Suprapubic skin (tissue), 4 donors: Measurements from ENCODE around the gene UBALD1.

Experiments
- POLR2A ChIP-seq, 2 donors: fragments of 450-650 bp; IDR thresholded peaks; one replicate each; pipeline ENCODE4 v1.6.1; 2017; ENCODE audit warnings: antibody characterized with exemption in 2 of 2, mild to moderate bottlenecking in 2 of 2, moderate library complexity in 2 of 2
- POLR2AphosphoS5 ChIP-seq, 3 donors: sonication (generic); formaldehyde crosslinking; IDR thresholded peaks; one replicate each; pipeline ENCODE4 v1.6.1; 2017; ENCODE audit warnings: antibody characterized with exemption in 3 of 3
- TF ChIP-seq, protein P1 (sequence below), 2 donors: fragments of 200-600 bp in 1 of 2; fragments of 450-650 bp in 1 of 2; sonication (generic) in 1 of 2; IDR thresholded peaks; one replicate each; pipeline ENCODE4 v1.5.1; 2016 to 2019; ENCODE audit warnings: antibody characterized with exemption in 2 of 2, mild to moderate bottlenecking in 1 of 2, moderate library complexity in 1 of 2

DNA sequence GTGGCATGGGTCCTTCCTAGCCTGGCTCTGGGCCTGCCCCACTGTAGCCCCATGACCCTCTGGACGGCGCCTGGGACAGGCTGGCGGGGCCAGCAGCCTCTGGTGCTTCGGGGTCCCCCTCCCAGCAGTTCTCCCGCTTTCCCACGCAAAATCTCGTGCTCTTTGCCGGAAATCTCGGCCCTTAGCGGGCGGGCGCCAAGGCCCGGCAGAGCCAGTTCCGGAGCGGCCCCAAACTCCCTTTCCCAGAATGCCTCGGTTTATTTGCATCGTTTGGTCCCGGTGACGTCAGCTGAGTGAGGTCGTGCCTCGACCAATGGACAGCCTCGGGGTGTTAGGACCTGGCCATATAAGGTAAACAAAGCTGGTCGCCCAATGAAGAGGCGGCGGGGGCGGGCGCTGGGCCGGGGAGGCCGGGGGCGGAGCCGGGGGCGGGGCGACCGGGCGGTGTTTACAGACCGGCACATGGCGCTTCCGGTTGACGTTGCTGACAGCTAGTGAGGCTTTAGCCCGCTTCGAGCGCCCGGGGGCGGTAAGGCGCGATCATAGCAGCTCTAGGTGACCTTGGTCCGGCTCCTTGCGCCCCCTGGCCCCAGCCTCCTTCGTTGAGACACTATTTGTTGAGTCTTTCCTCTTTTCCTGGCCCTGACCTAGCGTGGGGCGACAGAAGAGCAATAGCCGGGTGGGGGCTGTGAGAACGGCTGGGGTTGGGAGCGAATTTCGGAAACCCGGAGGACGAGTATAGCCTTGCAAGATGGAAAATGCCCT is 1.5 kb upstream of the UBALD1 start:
- TF ChIP-seq POLR2AphosphoS5 (IDR thresholded peaks at IDR 0.05) (peak in 1 of 3 donors; percentile 43), POLR2A (IDR thresholded peaks at IDR 0.05) (no peak)
- TF ChIP-seq, protein P1, sequence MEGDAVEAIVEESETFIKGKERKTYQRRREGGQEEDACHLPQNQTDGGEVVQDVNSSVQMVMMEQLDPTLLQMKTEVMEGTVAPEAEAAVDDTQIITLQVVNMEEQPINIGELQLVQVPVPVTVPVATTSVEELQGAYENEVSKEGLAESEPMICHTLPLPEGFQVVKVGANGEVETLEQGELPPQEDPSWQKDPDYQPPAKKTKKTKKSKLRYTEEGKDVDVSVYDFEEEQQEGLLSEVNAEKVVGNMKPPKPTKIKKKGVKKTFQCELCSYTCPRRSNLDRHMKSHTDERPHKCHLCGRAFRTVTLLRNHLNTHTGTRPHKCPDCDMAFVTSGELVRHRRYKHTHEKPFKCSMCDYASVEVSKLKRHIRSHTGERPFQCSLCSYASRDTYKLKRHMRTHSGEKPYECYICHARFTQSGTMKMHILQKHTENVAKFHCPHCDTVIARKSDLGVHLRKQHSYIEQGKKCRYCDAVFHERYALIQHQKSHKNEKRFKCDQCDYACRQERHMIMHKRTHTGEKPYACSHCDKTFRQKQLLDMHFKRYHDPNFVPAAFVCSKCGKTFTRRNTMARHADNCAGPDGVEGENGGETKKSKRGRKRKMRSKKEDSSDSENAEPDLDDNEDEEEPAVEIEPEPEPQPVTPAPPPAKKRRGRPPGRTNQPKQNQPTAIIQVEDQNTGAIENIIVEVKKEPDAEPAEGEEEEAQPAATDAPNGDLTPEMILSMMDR (IDR thresholded peaks at IDR 0.05) = peak in 1 of 2 donors; percentile 28
